Adipose tissue (tissue), 3 donors: ENCODE results near the gene PDE8B. TPM values are rescaled to one million over a fixed set of nuclear protein-coding genes. Genes with fewer than 3 reads are reported as not detected.

Source experiments
- H3K27ac ChIP-seq: one replicate; pipeline ENCODE4 v1.5.1; 2013; ENCODE audit warnings: low read depth, low read length
- whole genome bisulfite sequencing, 3 donors: extraction: QIAGEN DNeasy Blood & Tissue Kit; methylation state at CpG; one replicate each; pipeline ENCODE4 v1.1.7; 2013; 5-methylcytosine and 5-hydroxymethylcytosine counted together
- polyA plus RNA-seq, 3 donors: library from polyadenylated mRNA; stranded (reverse); fragments of 200-250 nt; gene quantifications; one replicate each; pipeline ENCODE4 v1.2.3, GENCODE V29; 2013
- donor health status: healthy with polysubstance abuse.
- donor health status: Bipolar disorder and iron deficiency.
- donor health status: healthy.

The PDE8B gene
- polyA plus RNA-seq, 3 donors = 5.4 to 35.0 (median 9.8) TPM

- 38 to 88% (median 52%) methylated on average over 1 of the region's 1 CpG for WGBS, 3 donors
- H3K27ac ChIP-seq = no peak overlapping the region
Observed at GRCh38 chr5:77262697-77263096, 52.2 kb downstream of the PDE8B start.

DNA sequence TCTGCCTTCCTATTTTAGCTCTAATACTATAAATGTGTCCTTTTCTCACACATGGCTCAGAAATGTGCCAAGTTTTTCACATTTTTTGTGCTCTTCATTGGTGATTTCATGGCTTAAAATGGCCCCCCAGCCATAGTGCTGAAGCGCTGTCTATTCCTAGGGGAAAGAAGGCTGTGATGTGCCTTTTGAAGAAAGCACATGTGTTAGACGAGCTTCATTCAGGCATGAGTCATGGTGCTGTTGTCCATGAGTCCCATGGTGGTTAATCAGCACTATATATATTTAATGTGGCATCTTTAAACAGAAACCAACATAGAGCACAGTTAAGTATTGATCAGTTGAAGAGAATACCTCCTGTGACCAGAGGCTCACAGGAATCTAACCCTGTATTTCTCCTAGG lies 55.8 kb downstream of the PDE8B start:
- 73 to 77% (median 74%) methylated on average over 2 of the region's 2 CpGs for WGBS, 3 donors
- no peak overlapping the region for H3K27ac ChIP-seq

DNA sequence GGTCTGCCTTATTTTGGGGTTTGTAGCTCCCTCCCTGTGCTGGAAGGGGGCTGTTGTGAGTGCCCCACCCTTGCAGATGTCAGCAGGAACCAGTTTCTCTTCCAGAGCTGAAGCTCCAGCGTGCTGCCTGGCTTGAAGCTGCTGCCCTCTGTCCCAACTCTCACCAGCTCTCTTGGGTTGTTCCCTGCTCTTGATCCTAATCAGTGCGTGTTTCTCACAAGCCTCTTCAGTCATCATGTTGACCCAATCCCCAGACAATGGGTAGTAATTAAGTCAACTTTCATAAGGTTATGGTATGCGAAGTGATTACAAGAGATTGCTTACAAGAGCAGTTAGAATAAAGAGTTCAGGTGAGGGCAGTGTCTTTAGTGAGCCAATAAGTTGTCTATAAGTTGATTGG lies 57.0 kb downstream of the PDE8B start:
- 78 to 84% (median 80%) methylated on average over 3 of the region's 3 CpGs for WGBS, 3 donors
- no peak overlapping the region for H3K27ac ChIP-seq

DNA sequence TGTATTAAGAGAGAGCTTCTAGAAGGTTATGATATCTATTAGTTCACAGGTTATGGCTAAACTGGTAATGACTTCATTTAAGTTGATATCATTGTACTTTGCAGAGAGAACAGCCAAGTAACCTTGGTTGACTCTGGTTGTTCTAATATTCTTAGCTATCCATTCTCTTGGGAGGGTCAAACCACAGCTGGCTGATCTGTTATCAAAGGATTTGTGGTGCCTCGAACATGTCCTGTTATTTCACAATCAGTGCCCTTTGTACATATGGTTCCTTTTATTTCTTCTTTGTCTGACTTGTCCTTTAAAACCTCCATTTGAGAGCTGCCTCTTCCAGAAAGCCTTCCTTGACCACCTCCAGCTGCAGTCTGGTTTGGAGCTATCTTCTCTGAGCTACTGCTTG lies 61.7 kb downstream of the PDE8B start:
- 15 to 55% (median 18%) methylated on average over 1 of the region's 1 CpG for WGBS, 3 donors
- H3K27ac ChIP-seq = no peak overlapping the region

DNA sequence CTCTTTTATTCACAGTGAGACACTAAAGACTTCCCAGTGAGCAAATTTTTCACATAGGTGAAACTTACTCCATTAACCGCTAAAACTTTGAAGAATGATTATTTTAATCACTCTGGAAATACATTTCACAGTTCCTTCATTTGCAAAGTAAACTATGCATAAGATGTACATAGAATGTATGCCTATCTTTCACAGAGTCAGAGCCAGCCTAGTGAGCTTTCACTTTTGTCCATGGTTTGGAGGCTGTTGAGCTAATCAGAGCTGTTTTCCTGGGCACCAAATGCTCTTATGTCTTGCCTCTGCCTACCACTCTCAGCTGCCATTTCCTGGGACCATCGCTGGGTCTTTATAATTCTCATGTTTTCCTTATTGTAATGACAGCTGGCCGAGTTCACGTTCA lies 67.3 kb downstream of the PDE8B start:
- H3K27ac ChIP-seq = no peak overlapping the region
- 76 to 88% (median 86%) methylated on average over 4 of the region's 4 CpGs for WGBS, 3 donors

DNA sequence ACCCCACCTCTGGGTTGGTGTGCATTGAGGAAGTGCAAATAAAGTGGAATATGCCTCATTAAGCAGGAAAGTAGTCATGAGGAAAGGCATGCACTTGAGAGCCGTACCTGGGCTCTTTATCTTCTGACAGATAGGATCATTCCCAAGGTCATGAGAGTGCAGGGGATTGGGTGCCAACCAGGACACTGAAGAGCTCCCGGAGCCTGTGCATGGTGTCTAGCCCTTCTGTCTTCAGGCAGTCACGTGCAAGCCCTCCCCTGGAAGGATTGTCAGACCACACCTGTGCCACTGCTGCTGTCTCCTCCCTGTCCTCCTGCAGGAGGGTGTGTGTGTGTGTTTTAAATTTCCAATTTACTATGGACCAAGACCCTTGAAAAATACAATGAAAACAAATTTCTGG lies 69.6 kb downstream of the PDE8B start:
- no peak overlapping the region for H3K27ac ChIP-seq
- WGBS, 3 donors = 52 to 83% (median 77%) methylated on average over 3 of the region's 3 CpGs

DNA sequence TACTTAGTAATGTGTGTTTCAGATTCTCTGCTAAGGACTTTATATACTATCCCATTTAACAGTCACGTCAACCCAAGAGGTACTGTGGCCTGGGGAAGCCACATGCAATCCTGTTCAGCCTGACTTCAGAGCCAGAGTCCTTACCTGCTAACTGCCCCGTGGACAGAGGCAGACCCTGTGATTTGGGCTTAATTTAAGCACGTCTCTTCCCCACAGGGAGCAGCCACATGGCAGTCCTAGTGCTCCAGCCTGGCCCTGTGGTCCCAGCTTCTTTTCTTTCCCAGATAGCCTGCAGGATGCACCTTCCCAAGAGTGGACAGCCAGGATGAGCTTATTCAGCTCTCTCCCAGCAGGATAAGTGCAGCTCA lies 71.5 kb downstream of the PDE8B start:
- 76 to 84% (median 76%) methylated on average over 3 of the region's 3 CpGs for WGBS, 3 donors
- no peak overlapping the region for H3K27ac ChIP-seq

DNA sequence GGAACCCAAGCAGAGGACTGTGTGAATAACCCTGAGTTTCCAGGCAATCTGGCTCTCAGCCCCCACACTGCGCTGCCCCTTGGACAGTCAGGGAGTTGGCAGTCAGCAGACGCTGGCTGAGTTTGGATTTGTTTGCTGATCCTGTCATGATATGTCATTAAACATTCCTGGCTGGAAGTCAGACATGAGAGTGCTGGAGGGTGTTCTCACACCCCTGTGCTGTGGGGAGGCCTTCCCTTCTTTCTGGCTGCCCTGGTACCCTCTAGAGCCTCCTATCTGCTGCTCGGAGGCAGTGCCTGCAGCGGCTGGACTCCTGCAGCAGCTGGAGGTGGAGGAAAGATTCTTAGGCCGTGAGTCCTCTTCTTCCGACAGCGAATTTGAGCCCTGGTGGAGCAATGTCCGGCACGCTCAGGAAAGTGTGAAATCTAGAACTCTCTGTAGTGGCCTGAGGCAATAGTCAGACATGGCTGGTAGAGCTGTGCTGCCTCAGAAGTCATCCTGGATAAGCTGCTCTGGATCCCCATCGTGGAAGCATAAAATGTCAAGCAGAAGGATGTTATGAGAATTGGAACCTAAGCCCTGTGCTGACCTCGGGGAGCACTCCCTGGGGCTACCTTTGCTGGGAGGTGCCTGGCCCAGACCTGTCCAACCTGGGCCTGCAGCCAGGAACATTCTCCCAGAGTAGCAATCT lies 72.0 kb downstream of the PDE8B start:
- no peak overlapping the region for H3K27ac ChIP-seq
- WGBS, 3 donors = 64 to 74% (median 73%) methylated on average over 11 of the region's 11 CpGs

GRCh38 chr5:77285251-77285841 lies 74.9 kb downstream of the PDE8B start:
- no peak overlapping the region for H3K27ac ChIP-seq
- 68 to 81% (median 72%) methylated on average over 4 of the region's 4 CpGs for WGBS, 3 donors

GRCh38 chr5:77292026-77292757 lies 81.7 kb downstream of the PDE8B start:
- 75 to 87% (median 79%) methylated on average over 3 of the region's 3 CpGs for WGBS, 3 donors
- H3K27ac ChIP-seq = no peak overlapping the region

GRCh38 chr5:77294185-77294584 lies 83.7 kb downstream of the PDE8B start:
- 41 to 73% (median 54%) methylated on average over 3 of the region's 3 CpGs for WGBS, 3 donors
- H3K27ac ChIP-seq = no peak overlapping the region

GRCh38 chr5:77295863-77296378 lies 85.4 kb downstream of the PDE8B start:
- H3K27ac ChIP-seq = no peak overlapping the region
- WGBS, 3 donors = 77 to 78% (median 78%) methylated on average over 4 of the region's 4 CpGs

DNA sequence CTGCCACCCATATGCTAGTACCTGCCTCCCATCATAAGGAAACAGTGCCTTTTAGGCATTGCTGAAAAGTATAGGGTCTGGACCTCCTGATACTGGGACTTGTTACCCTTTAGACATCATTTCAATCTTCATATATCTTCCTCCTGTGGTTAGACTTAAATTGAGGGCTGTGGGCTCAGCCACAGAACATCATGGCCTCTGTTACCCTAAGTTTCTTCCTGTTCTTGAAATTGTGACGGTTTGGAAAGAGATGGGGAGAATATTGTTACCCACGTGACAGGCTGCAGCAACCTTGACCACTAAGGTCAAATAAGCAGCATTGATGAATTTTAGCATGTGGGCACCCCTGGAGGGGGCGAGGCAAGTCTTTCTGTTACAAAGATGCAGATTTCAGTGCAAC lies 87.7 kb downstream of the PDE8B start:
- 69 to 87% (median 71%) methylated on average over 3 of the region's 3 CpGs for WGBS, 3 donors
- H3K27ac ChIP-seq = no peak overlapping the region

- WGBS, 3 donors = 71 to 82% (median 78%) methylated on average over 3 of the region's 3 CpGs
- no peak overlapping the region for H3K27ac ChIP-seq
Observed at GRCh38 chr5:77300451-77300850, 90.0 kb downstream of the PDE8B start.

DNA sequence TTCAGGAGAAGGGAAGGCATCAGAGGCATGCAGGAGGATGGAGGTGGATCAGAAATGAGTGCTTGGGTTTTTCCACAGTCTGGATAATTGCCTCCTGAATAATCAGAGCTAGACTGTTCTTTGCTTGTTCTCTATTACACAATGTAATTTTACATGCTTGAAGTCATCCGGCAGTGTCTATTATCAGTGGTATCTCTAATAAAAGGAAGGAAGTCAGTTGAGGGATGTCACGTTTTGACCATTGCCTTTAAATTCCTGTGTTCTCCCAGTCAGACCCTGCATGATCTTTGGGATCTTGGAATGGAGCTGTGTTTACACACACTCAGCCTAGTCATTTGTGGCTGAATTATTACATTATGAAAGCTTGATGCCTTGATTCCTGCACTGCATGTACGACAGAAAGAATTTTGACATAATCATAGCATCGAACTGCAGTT lies 91.0 kb downstream of the PDE8B start:
- H3K27ac ChIP-seq = no peak overlapping the region
- WGBS, 3 donors = 30 to 50% (median 47%) methylated on average over 4 of the region's 4 CpGs

GRCh38 chr5:77302247-77302646 lies 91.8 kb downstream of the PDE8B start:
- H3K27ac ChIP-seq = no peak overlapping the region
- 60 to 78% (median 72%) methylated on average over 5 of the region's 5 CpGs for WGBS, 3 donors

DNA sequence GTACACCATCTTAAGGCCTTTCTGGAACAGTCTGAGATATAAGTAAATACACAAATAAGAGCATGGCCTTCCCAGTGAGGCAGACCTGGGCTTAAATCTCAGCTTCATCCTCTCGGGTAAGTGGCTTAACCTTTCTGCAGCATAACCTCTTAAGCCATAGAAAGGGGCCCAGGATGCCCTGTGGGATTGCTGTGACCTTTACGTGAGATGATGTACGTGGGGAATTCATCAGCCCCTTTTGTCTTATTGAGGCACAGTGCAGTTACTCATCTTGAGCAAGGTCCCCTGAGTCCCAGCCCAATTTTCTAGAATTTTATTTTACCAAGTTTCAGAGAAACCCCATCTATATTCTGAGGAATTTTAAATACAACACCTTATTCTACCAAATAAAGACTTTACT lies 92.2 kb downstream of the PDE8B start:
- H3K27ac ChIP-seq = no peak overlapping the region
- WGBS, 3 donors = 80 to 95% (median 83%) methylated on average over 3 of the region's 3 CpGs

DNA sequence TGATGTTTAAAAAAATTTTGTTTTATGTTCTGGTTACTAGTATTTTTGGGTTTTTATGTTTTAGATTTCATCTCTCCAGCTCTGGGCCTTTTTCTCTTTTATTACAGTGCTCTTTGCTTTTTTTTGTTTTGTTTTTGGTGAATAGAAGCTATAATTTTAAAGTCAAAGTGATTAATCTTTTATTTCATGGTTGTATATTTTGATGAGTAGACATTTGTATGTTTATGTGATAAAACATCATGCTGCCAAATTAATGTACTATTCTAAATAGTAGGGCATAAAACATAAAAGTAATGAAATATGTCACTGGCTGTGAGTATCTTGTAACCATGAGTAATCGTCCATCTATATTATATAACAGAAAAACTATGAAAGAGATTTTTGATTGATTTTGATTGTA lies 93.9 kb downstream of the PDE8B start:
- no peak overlapping the region for H3K27ac ChIP-seq
- WGBS, 3 donors = 85 to 92% (median 91%) methylated on average over 1 of the region's 1 CpG

- H3K27ac ChIP-seq = no peak overlapping the region
- 77 to 85% (median 80%) methylated on average over 2 of the region's 2 CpGs for WGBS, 3 donors
Observed at GRCh38 chr5:77305222-77305846, 94.9 kb downstream of the PDE8B start.
